Karpas-422 (cell line): ENCODE results near the gene SMPX. TPM values are rescaled to one million over a fixed set of nuclear protein-coding genes. Genes with fewer than 3 reads are reported as not detected.

Source experiments
- DNase-seq: peaks from one replicate; pipeline ENCODE4 v3.0.0-alpha.2; 2015
- H2AFZ ChIP-seq: fragments of 200-600 bp; sonication (generic); 2 replicates; pipeline ENCODE4 v1.6.1; 2014; ENCODE audit warnings: antibody characterized with exemption, low read length, mixed read lengths
- H3K27ac ChIP-seq: fragments of 200-600 bp; sonication (generic); 2 replicates; pipeline ENCODE4 v1.5.1; 2014; ENCODE audit warnings: mild to moderate bottlenecking, low read length, moderate library complexity
- H3K27me3 ChIP-seq: fragments of 200-600 bp; sonication (generic); 2 replicates; pipeline ENCODE4 v1.6.1; 2014; ENCODE audit warnings: low read length, mixed read lengths
- H3K36me3 ChIP-seq: fragments of 200-600 bp; sonication (generic); 2 replicates; pipeline ENCODE4 v1.6.1; 2014; ENCODE audit warnings: low read length, mixed read lengths; ENCODE audit not compliant: insufficient read depth
- H3K4me1 ChIP-seq: fragments of 200-600 bp; sonication (generic); 2 replicates; pipeline ENCODE4 v1.6.1; 2014; ENCODE audit warnings: mild to moderate bottlenecking, low read length, mixed read lengths
- H3K4me2 ChIP-seq: fragments of 200-600 bp; sonication (generic); 2 replicates; pipeline ENCODE4 v1.6.1; 2014; ENCODE audit warnings: low read length, low read depth, mild to moderate bottlenecking; ENCODE audit not compliant: poor library complexity, severe bottlenecking
- H3K4me3 ChIP-seq: fragments of 200-600 bp; sonication (generic); 2 replicates; pipeline ENCODE4 v1.5.1; 2014; ENCODE audit warnings: mild to moderate bottlenecking, antibody characterized with exemption, low read length, mixed read lengths
- H3K79me2 ChIP-seq: fragments of 200-600 bp; sonication (generic); 2 replicates; pipeline ENCODE4 v1.6.1; 2014; ENCODE audit warnings: mild to moderate bottlenecking, low read length, mixed read lengths
- H3K9ac ChIP-seq: fragments of 200-600 bp; sonication (generic); 2 replicates; pipeline ENCODE4 v1.6.0; 2014; ENCODE audit warnings: low read length
- H3K9me2 ChIP-seq: fragments of 200-600 bp; sonication (generic), shearing (Covaris generic); replicated peaks from 2 replicates; pipeline ENCODE4 v1.6.0; 2014; ENCODE audit warnings: mild to moderate bottlenecking, low read length, moderate library complexity; ENCODE audit not compliant: insufficient read depth
- H3K9me3 ChIP-seq: fragments of 300-700, 200-600 bp; sonication (generic); 2 replicates; pipeline ENCODE4 v1.6.1; 2014; ENCODE audit warnings: low read length, mixed read lengths
- H4K20me1 ChIP-seq: fragments of 200-600 bp; sonication (generic); 2 replicates; pipeline ENCODE4 v1.6.1; 2014; ENCODE audit warnings: mild to moderate bottlenecking, antibody characterized with exemption, low read length, low read depth; ENCODE audit not compliant: insufficient read depth
- total RNA-seq: library from RNA; depleted of rRNA; stranded (reverse); fragments of >200 nt; shearing (Covaris generic); gene quantifications from 2 replicates; pipeline ENCODE4 v1.2.3, GENCODE V29; 2014; ENCODE audit warnings: low replicate concordance

The SMPX gene
- total RNA-seq, 1 experiment from 2014 or later = not detected

DNA sequence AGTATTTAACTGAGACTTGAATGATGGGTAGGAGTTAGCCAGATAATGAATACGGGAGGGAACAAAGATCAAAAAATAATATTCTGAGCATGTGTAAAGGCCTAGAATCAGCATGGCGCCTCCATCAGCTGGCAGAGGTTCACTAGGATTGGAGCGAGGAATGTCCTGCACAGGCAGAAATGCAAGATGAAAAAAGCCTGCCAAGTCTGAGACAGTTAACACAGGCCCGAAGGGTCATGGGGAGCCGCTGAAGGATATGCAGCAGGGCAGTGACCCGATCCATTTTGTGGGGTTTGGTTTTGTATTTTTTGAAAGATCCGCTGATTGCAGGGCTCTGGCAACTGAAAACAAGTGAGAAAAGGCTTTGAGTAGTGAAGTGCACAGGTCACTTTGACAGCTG is 40.1 kb downstream of the SMPX start:
- H3K9me2 ChIP-seq = no peaks in the 10 kb centered on the region
- no peak for DNase-seq
- H3K27me3 ChIP-seq = no peaks in the 10 kb centered on the region
- no peak overlapping the region for H2AFZ ChIP-seq
- no peaks in the 10 kb centered on the region for H3K36me3 ChIP-seq
- H3K4me3 ChIP-seq = no peak overlapping the region
- H3K79me2 ChIP-seq = no peaks in the 10 kb centered on the region
- no peak overlapping the region for H3K9ac ChIP-seq
- no peak overlapping the region for H3K4me2 ChIP-seq
- H3K4me1 ChIP-seq = no peaks in the 10 kb centered on the region
- H3K9me3 ChIP-seq = no peaks in the 10 kb centered on the region
- H4K20me1 ChIP-seq = no peaks in the 10 kb centered on the region
- no peak overlapping the region for H3K27ac ChIP-seq

- Histone ChIP-seq H3K9ac (no peak overlapping the region), H3K9me3 (no peaks in the 10 kb centered on the region), H3K4me2 (no peak overlapping the region), H3K27ac (no peak overlapping the region), H2AFZ (no peak overlapping the region), H3K36me3 (no peaks in the 10 kb centered on the region), H3K27me3 (no peaks in the 10 kb centered on the region), H3K4me3 (no peak overlapping the region), H3K79me2 (no peaks in the 10 kb centered on the region), H3K9me2 (no peaks in the 10 kb centered on the region), H3K4me1 (no peaks in the 10 kb centered on the region), H4K20me1 (no peaks in the 10 kb centered on the region)
- DNase-seq = no peak
Observed at GRCh38 chrX:21715825-21716224, 42.1 kb downstream of the SMPX start.

DNA sequence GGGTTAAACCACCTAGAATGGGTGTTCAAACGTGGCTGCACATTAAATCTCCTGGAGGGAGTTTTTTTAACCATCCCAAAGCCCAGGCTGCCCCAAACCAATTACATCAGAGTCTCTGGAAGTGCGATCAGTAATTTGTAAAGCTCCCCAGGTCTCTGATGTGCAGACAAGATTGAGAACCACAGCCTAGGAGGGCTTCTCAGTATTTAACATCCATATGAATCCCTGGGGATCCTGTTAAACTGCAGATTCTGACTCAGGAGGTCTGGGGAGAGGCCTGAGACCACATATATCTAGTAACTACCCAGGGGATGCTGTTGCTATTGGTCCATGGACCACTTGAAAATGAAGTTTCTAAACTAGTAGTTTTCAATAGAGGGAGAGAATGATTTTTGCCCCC is 42.6 kb downstream of the SMPX start:
- Histone ChIP-seq H3K4me1 (no peaks in the 10 kb centered on the region), H3K27ac (no peak overlapping the region), H4K20me1 (no peaks in the 10 kb centered on the region), H3K9ac (no peak overlapping the region), H3K9me3 (no peaks in the 10 kb centered on the region), H3K9me2 (no peaks in the 10 kb centered on the region), H3K27me3 (no peaks in the 10 kb centered on the region), H2AFZ (no peak overlapping the region), H3K36me3 (no peaks in the 10 kb centered on the region), H3K79me2 (no peaks in the 10 kb centered on the region), H3K4me2 (no peak overlapping the region), H3K4me3 (no peak overlapping the region)
- DNase-seq = no peak

DNA sequence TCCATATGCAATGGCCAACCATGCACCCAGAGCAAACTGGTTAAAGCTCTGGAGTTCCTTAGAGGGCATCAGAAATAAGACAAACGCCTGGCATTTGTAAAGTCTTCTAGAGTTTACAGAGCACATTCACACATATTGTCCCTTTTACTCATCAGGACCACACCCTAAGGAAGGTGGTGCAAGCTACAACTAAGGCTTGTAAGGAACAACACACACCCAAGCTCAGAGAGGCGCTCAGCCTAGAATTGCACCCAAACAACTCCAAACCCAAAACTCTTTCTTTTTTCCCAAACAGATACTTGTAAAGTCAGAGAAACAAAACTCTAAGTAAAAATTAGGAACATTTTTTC is 46.1 kb downstream of the SMPX start:
- no peak for DNase-seq
- Histone ChIP-seq H3K4me3 (no peak overlapping the region), H3K4me1 (no peaks in the 10 kb centered on the region), H3K9me2 (no peaks in the 10 kb centered on the region), H3K27ac (no peak overlapping the region), H3K27me3 (no peaks in the 10 kb centered on the region), H3K79me2 (no peaks in the 10 kb centered on the region), H3K4me2 (no peak overlapping the region), H3K36me3 (no peaks in the 10 kb centered on the region), H3K9me3 (0 out of 2 replicates have a peak, but pooled peaks cover 2% of the 10 kb centered on the region), H3K9ac (no peak overlapping the region), H2AFZ (no peak overlapping the region), H4K20me1 (no peaks in the 10 kb centered on the region)

DNA sequence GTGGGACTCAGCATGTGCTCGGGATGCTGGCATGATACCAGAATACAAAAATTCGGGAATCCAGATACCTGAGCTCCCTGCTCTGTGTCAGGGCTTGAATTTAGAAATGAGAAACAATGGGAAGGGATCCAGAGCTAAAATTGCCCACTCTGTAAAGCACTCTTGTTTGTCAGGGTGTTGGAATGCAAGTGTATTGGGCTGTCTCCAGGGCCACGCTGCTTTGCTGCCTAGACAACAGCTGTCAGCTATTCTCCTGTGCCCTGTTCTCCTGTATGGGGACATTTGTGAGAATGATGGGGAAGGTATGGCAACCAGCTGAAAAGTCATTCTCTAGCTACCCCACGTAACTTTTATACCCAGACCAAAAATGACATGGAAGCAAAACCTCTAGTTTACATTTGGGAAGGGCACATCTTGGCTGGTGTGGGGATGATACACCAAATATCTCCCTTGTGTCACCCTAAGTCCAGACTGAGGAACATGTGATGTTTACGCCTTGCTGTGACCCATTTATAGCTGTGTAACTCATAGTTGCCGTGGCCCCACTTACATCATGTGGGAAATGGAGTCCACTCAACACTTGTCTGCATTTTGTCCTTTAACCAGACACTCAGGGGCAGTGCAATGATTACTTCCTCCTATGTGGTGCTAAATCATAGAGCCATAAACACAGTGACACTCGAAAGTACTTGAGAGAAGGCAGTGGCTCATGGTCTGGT is 46.6 kb downstream of the SMPX start:
- no peaks in the 10 kb centered on the region for H4K20me1 ChIP-seq
- DNase-seq = no peak
- 0 out of 2 replicates have a peak, but pooled peaks cover 2% of the 10 kb centered on the region for H3K9me3 ChIP-seq
- H3K36me3 ChIP-seq = no peaks in the 10 kb centered on the region
- H3K79me2 ChIP-seq = no peaks in the 10 kb centered on the region
- no peaks in the 10 kb centered on the region for H3K27me3 ChIP-seq
- no peaks in the 10 kb centered on the region for H3K4me1 ChIP-seq
- H3K4me2 ChIP-seq = no peak overlapping the region
- no peak overlapping the region for H2AFZ ChIP-seq
- H3K27ac ChIP-seq = no peak overlapping the region
- no peaks in the 10 kb centered on the region for H3K9me2 ChIP-seq
- no peak overlapping the region for H3K4me3 ChIP-seq
- no peak overlapping the region for H3K9ac ChIP-seq

DNA sequence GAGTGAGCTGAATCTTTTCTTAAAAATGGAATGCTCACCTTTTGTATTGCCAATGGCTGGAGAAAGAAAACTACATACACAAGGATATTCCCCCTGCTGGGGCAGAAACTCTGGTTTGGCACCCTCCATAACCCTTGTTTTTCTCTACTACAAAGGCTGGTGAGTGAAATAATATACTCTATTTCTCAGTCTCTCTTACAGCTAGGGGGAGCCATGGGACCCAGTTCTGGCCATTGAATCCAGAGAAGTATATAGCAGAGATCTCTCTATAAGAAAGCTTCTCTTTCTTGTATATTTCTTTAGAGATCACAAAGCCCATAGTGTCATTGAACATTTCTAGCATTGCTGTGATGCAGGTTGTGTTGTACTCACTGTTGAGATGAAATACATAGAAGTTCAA is 49.8 kb downstream of the SMPX start:
- Histone ChIP-seq H3K27me3 (no peaks in the 10 kb centered on the region), H4K20me1 (no peaks in the 10 kb centered on the region), H3K9me2 (no peaks in the 10 kb centered on the region), H3K9ac (no peak overlapping the region), H2AFZ (no peak overlapping the region), H3K4me1 (no peaks in the 10 kb centered on the region), H3K27ac (no peak overlapping the region), H3K4me2 (no peak overlapping the region), H3K79me2 (no peaks in the 10 kb centered on the region), H3K9me3 (0 out of 2 replicates have a peak, but pooled peaks cover 2% of the 10 kb centered on the region), H3K4me3 (no peak overlapping the region), H3K36me3 (no peaks in the 10 kb centered on the region)
- peak; percentile 45 for DNase-seq

DNA sequence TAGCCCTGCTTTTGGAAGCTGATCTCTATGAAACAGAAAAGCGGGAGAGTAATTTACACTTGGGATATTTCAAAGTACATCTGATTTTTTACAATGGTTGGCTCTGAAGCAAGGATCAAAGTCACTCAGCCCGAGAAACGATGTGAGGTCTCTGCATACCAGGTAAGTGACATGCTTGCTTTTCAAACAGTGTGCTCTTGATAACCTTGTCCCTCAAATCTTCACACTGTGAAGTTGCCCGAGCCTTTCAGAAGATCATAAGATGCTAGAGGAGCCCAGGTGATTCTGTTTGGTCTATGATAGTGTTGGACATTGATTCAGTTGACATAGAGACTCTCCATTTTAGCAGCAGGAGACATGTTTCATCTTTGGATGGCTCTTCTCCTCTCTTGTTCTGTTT is 52.7 kb downstream of the SMPX start:
- Histone ChIP-seq H4K20me1 (no peaks in the 10 kb centered on the region), H3K36me3 (no peaks in the 10 kb centered on the region), H3K9me3 (peaks cover 2% of the 10 kb centered on the region; the same call in 1 of the 2 replicates), H3K4me1 (no peaks in the 10 kb centered on the region), H3K79me2 (no peaks in the 10 kb centered on the region), H3K27ac (no peak overlapping the region), H3K27me3 (no peaks in the 10 kb centered on the region), H3K4me2 (no peak overlapping the region), H2AFZ (no peak overlapping the region), H3K9me2 (no peaks in the 10 kb centered on the region), H3K9ac (no peak overlapping the region), H3K4me3 (no peak overlapping the region)
- no peak for DNase-seq

GRCh38 chrX:21702725-21703124 is 55.2 kb downstream of the SMPX start:
- Histone ChIP-seq H2AFZ (no peak overlapping the region), H3K27ac (no peak overlapping the region), H3K9ac (no peak overlapping the region), H3K4me3 (no peak overlapping the region), H3K4me1 (no peaks in the 10 kb centered on the region), H3K4me2 (no peak overlapping the region), H3K27me3 (no peaks in the 10 kb centered on the region), H3K79me2 (no peaks in the 10 kb centered on the region), H3K9me3 (no peaks in the 10 kb centered on the region; the same call in 1 of the 2 replicates), H4K20me1 (no peaks in the 10 kb centered on the region), H3K9me2 (no peaks in the 10 kb centered on the region), H3K36me3 (no peaks in the 10 kb centered on the region)
- no peak for DNase-seq
